OCI-LY1 (cell line): Measurements from ENCODE around the gene ZNF649.

ENCODE experiments used
- H2AFZ ChIP-seq: fragments of 200-600 bp; sonication (generic), shearing (Covaris generic); 2 replicates; pipeline ENCODE4 v1.6.0; 2014; ENCODE audit warnings: antibody characterized with exemption, mild to moderate bottlenecking, low read length
- H3F3A ChIP-seq: fragments of 200-600 bp; sonication (generic), shearing (Covaris generic); 2 replicates; pipeline ENCODE4 v1.6.0; 2014; ENCODE audit warnings: mild to moderate bottlenecking, antibody characterized with exemption, low read length, moderate library complexity; ENCODE audit not compliant: insufficient read depth
- H3K27ac ChIP-seq: fragments of 200-600 bp; sonication (generic); 2 replicates; pipeline ENCODE4 v1.5.1; 2014; ENCODE audit warnings: low read length, mixed run types, mild to moderate bottlenecking, low read depth; ENCODE audit not compliant: poor library complexity, severe bottlenecking
- H3K27me3 ChIP-seq: fragments of 200-600 bp; sonication (generic); 2 replicates; pipeline ENCODE4 v1.6.0; 2014; ENCODE audit warnings: antibody characterized with exemption, mild to moderate bottlenecking, low read length, moderate library complexity; ENCODE audit not compliant: insufficient read depth
- H3K36me3 ChIP-seq: fragments of 200-600 bp; sonication (generic); 2 replicates; pipeline ENCODE4 v1.6.1; 2014; ENCODE audit warnings: mild to moderate bottlenecking, antibody characterized with exemption, low read length, moderate library complexity, mixed read lengths; ENCODE audit not compliant: insufficient read depth
- H3K4me1 ChIP-seq: fragments of 200-600 bp; sonication (generic); 2 replicates; pipeline ENCODE4 v1.5.1; 2014; ENCODE audit warnings: mild to moderate bottlenecking, low read length, moderate library complexity; ENCODE audit not compliant: insufficient read depth, severe bottlenecking
- H3K4me2 ChIP-seq: fragments of 200-600 bp; sonication (generic), shearing (Covaris generic); 2 replicates; pipeline ENCODE4 v1.6.1; 2014; ENCODE audit warnings: low read length
- H3K4me3 ChIP-seq: fragments of 200-600 bp; sonication (generic); 2 replicates; pipeline ENCODE4 v1.5.1; 2014; ENCODE audit warnings: low read length, low read depth, mild to moderate bottlenecking, mixed read lengths; ENCODE audit not compliant: poor library complexity, severe bottlenecking
- H3K79me2 ChIP-seq: fragments of 200-600 bp; shearing (Covaris generic); 2 replicates; pipeline ENCODE4 v1.6.1; 2016; ENCODE audit warnings: mixed run types, low read length, mixed read lengths; ENCODE audit not compliant: insufficient read depth
- H3K9ac ChIP-seq: fragments of 200-600 bp; sonication (generic), shearing (Covaris generic); 2 replicates; pipeline ENCODE4 v1.6.1; 2014; ENCODE audit warnings: mild to moderate bottlenecking, low read length, mixed read lengths
- H3K9me2 ChIP-seq: fragments of 200-600 bp; sonication (generic), shearing (Covaris generic); 2 replicates; pipeline ENCODE4 v1.6.1; 2014; ENCODE audit warnings: low read depth, mild to moderate bottlenecking, low read length, mixed read lengths
- H3K9me3 ChIP-seq: fragments of 200-600 bp; shearing (Covaris generic); 2 replicates; pipeline ENCODE4 v1.6.1; 2014; ENCODE audit warnings: low read length, mixed read lengths
- H4K20me1 ChIP-seq: fragments of 200-600 bp; sonication (generic), shearing (Covaris generic); 2 replicates; pipeline ENCODE4 v1.6.0; 2016; ENCODE audit warnings: mild to moderate bottlenecking, low read length; ENCODE audit not compliant: insufficient read depth
- EZH2 ChIP-seq: fragments of 200-600 bp; sonication (generic), shearing (Covaris generic); IDR thresholded peaks from 2 replicates; pipeline ENCODE4 v1.8.0; 2017; ENCODE audit warnings: borderline replicate concordance, mixed run types, mild to moderate bottlenecking, antibody characterized with exemption, low read length, moderate library complexity, mixed read lengths
- TF ChIP-seq, protein P1 (sequence below): fragments of 200-600 bp; sonication (generic), shearing (Covaris generic); IDR thresholded peaks from 2 replicates; pipeline ENCODE4 v1.5.1; 2017; ENCODE audit warnings: mild to moderate bottlenecking, antibody characterized with exemption, low read length, moderate library complexity, mixed read lengths

The ZNF649 gene

GRCh38 chr19:51921949-51922348, 17.1 kb upstream of the ZNF649 start:
- Histone ChIP-seq H3K79me2 (no peaks in the 10 kb centered on the region), H3K36me3 (no peaks in the 10 kb centered on the region), H2AFZ (no peak overlapping the region), H3F3A (no peaks in the 10 kb centered on the region), H3K4me3 (no peak overlapping the region), H4K20me1 (no peaks in the 10 kb centered on the region), H3K9me3 (peaks cover 36% of the 10 kb centered on the region), H3K27ac (no peak overlapping the region), H3K4me2 (no peak overlapping the region), H3K4me1 (peaks cover 5% of the 10 kb centered on the region), H3K27me3 (no peaks in the 10 kb centered on the region), H3K9ac (no peak overlapping the region), H3K9me2 (no peaks in the 10 kb centered on the region)
- TF ChIP-seq, protein P1, sequence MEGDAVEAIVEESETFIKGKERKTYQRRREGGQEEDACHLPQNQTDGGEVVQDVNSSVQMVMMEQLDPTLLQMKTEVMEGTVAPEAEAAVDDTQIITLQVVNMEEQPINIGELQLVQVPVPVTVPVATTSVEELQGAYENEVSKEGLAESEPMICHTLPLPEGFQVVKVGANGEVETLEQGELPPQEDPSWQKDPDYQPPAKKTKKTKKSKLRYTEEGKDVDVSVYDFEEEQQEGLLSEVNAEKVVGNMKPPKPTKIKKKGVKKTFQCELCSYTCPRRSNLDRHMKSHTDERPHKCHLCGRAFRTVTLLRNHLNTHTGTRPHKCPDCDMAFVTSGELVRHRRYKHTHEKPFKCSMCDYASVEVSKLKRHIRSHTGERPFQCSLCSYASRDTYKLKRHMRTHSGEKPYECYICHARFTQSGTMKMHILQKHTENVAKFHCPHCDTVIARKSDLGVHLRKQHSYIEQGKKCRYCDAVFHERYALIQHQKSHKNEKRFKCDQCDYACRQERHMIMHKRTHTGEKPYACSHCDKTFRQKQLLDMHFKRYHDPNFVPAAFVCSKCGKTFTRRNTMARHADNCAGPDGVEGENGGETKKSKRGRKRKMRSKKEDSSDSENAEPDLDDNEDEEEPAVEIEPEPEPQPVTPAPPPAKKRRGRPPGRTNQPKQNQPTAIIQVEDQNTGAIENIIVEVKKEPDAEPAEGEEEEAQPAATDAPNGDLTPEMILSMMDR = no peak
- no peak for TF ChIP-seq EZH2

GRCh38 chr19:51919606-51920005, 14.8 kb upstream of the ZNF649 start:
- Histone ChIP-seq H4K20me1 (no peaks in the 10 kb centered on the region), H3K36me3 (no peaks in the 10 kb centered on the region), H3K79me2 (no peaks in the 10 kb centered on the region), H3K27me3 (no peaks in the 10 kb centered on the region), H2AFZ (no peak overlapping the region), H3K9me2 (no peaks in the 10 kb centered on the region), H3K27ac (no peak overlapping the region), H3K4me2 (no peak overlapping the region), H3K9me3 (peaks cover 52% of the 10 kb centered on the region), H3K4me1 (no peaks in the 10 kb centered on the region), H3K4me3 (no peak overlapping the region), H3F3A (no peaks in the 10 kb centered on the region), H3K9ac (no peak overlapping the region)
- TF ChIP-seq EZH2 = no peak
- TF ChIP-seq, protein P1 = no peak

GRCh38 chr19:51916167-51916566, 11.3 kb upstream of the ZNF649 start:
- TF ChIP-seq, protein P1 = no peak
- TF ChIP-seq EZH2 = no peak
- Histone ChIP-seq H3K4me1 (no peaks in the 10 kb centered on the region), H3K4me3 (no peak overlapping the region), H2AFZ (no peak overlapping the region), H3K79me2 (no peaks in the 10 kb centered on the region), H3K9me3 (peaks cover 54% of the 10 kb centered on the region), H3K27me3 (no peaks in the 10 kb centered on the region), H3K27ac (no peak overlapping the region), H3K9ac (no peak overlapping the region), H4K20me1 (no peaks in the 10 kb centered on the region), H3F3A (no peaks in the 10 kb centered on the region), H3K36me3 (no peaks in the 10 kb centered on the region), H3K9me2 (no peaks in the 10 kb centered on the region), H3K4me2 (no peak overlapping the region)
